GM23248 (cell line): ENCODE results near the gene FAM227B. TPM values are rescaled to one million over a fixed set of nuclear protein-coding genes. Genes with fewer than 3 reads are reported as not detected.
A peak's percentile ranks its signal among the peaks of the same experiment; 100 is the strongest.

Source experiments
- DNase-seq: peaks from one replicate; pipeline ENCODE4 v3.0.0-alpha.2; 2015
- H2AFZ ChIP-seq: fragments of 200-600 bp; sonication (generic); 2 replicates; pipeline ENCODE4 v1.6.1; 2016; ENCODE audit warnings: antibody characterized with exemption
- H3F3A ChIP-seq: fragments of 200-600 bp; sonication (generic); 2 replicates; pipeline ENCODE4 v1.6.1; 2016; ENCODE audit warnings: mild to moderate bottlenecking, antibody characterized with exemption, mixed run types; ENCODE audit not compliant: insufficient read depth
- H3K27ac ChIP-seq: fragments of 200-600 bp; sonication (generic); 2 replicates; pipeline ENCODE4 v1.5.1; 2016; ENCODE audit warnings: mild to moderate bottlenecking
- H3K27me3 ChIP-seq: fragments of 200-600 bp; sonication (generic); replicated peaks from 2 replicates; pipeline ENCODE4 v1.6.1; 2016; ENCODE audit warnings: mild to moderate bottlenecking; ENCODE audit not compliant: insufficient read depth
- H3K36me3 ChIP-seq: fragments of 200-600 bp; sonication (generic); 2 replicates; pipeline ENCODE4 v1.6.1; 2016; ENCODE audit warnings: low read depth, mild to moderate bottlenecking
- H3K4me1 ChIP-seq: fragments of 200-600 bp; sonication (generic); 2 replicates; pipeline ENCODE4 v1.6.1; 2016; ENCODE audit warnings: mild to moderate bottlenecking; ENCODE audit not compliant: insufficient read depth
- H3K4me2 ChIP-seq: fragments of 200-600 bp; sonication (generic); one replicate; pipeline ENCODE4 v1.6.1; 2016; ENCODE audit warnings: mild to moderate bottlenecking; ENCODE audit not compliant: unreplicated experiment
- H3K4me3 ChIP-seq: fragments of 200-600 bp; sonication (generic); 2 replicates; pipeline ENCODE4 v1.5.1; 2016; ENCODE audit warnings: mild to moderate bottlenecking
- H3K79me2 ChIP-seq: fragments of 200-600 bp; sonication (generic); 2 replicates; pipeline ENCODE4 v1.6.1; 2016; ENCODE audit warnings: mild to moderate bottlenecking; ENCODE audit not compliant: insufficient read depth
- H3K9ac ChIP-seq: fragments of 200-600 bp; sonication (generic); 2 replicates; pipeline ENCODE4 v1.6.1; 2016; ENCODE audit warnings: mild to moderate bottlenecking
- H3K9me2 ChIP-seq: fragments of 200-600 bp; sonication (generic); 2 replicates; pipeline ENCODE4 v1.6.1; 2016; ENCODE audit warnings: mixed run types, mild to moderate bottlenecking, moderate library complexity; ENCODE audit not compliant: insufficient read depth
- H3K9me3 ChIP-seq: fragments of 200-600 bp; sonication (generic); one replicate; pipeline ENCODE4 v1.6.1; 2017; ENCODE audit warnings: low read depth
- H4K20me1 ChIP-seq: fragments of 200-600 bp; sonication (generic); 2 replicates; pipeline ENCODE4 v1.6.0; 2016; ENCODE audit not compliant: insufficient read depth
- EZH2 ChIP-seq: fragments of 200-600 bp; sonication (generic); IDR thresholded peaks from 2 replicates; pipeline ENCODE4 v1.6.1; 2018; ENCODE audit warnings: antibody characterized with exemption, mild to moderate bottlenecking; ENCODE audit not compliant: insufficient read depth, poor library complexity, severe bottlenecking
- EZH2phosphoT487 ChIP-seq: fragments of 200-600 bp; sonication (generic); IDR thresholded peaks from 2 replicates; pipeline ENCODE4 v1.6.1; 2018; ENCODE audit warnings: antibody characterized with exemption, moderate library complexity, mild to moderate bottlenecking, low read depth; ENCODE audit not compliant: insufficient read depth
- WGBS, 2 experiments: methylation state at CpG; one replicate each; pipeline ENCODE4 v1.1.6; 2015 to 2017; ENCODE audit warnings: low lambda C conversion rate in 2 of 2, low coverage in 1 of 2; ENCODE audit errors: missing lambda C conversion rate in 2 of 2; 5-methylcytosine and 5-hydroxymethylcytosine counted together
- in situ Hi-C: fragments of 300-500 bp; cut with MboI; formaldehyde crosslinking; loops from 2 replicates; pipeline ENCODE4 v1.15.0; 2020
- polyA plus RNA-seq: library from polyadenylated mRNA; unstranded; fragments of >200 nt; fragmentation: Nextera tagmentation; extraction: Ambion mirVana; gene quantifications from 2 replicates; pipeline ENCODE4 v1.2.1, GENCODE V29; 2016
- total RNA-seq: library from RNA; depleted of rRNA; stranded (reverse); fragments of >200 nt; shearing (Covaris generic); gene quantifications from 2 replicates; pipeline ENCODE4 v1.2.3, GENCODE V29; 2014

The FAM227B gene
- total and polyA plus RNA-seq, 2 experiments from 2014 or later = 4.4 to 10.0 TPM

GRCh38 chr15:49421991-49422390 is 198.6 kb downstream of the FAM227B start:
- H3K9ac ChIP-seq = peak overlapping the region; percentile 96
- in situ Hi-C loops = loop anchor here (10.0 to 25.0 kb wide), 3 partner anchors 177 to 723 kb away; no protein-coding TSS in a partner anchor
- H3K27me3 ChIP-seq = no peaks in the 10 kb centered on the region
- H3K36me3 ChIP-seq = peaks cover 28% of the 10 kb centered on the region
- H3K9me3 ChIP-seq = no peaks in the 10 kb centered on the region
- H3F3A ChIP-seq = peaks cover 50% of the 10 kb centered on the region
- peak overlapping the region; percentile 79 for H2AFZ ChIP-seq
- peak overlapping the region; percentile 99 for H3K4me3 ChIP-seq
- no peak for TF ChIP-seq EZH2phosphoT487
- no peak for TF ChIP-seq EZH2
- H3K4me2 ChIP-seq = peak overlapping the region; percentile 100
- 36 to 52% methylated on average over 9 of the region's 9 CpGs for whole genome bisulfite sequencing, 2 experiments
- peaks cover 47% of the 10 kb centered on the region for H3K79me2 ChIP-seq
- no peaks in the 10 kb centered on the region for H3K9me2 ChIP-seq
- DNase-seq = peak; percentile 69
- no peaks in the 10 kb centered on the region for H4K20me1 ChIP-seq
- H3K27ac ChIP-seq = peak overlapping the region; percentile 80
- peaks cover 15% of the 10 kb centered on the region; the same call in 1 of the 2 replicates for H3K4me1 ChIP-seq

GRCh38 chr15:49418811-49419210 is 201.8 kb downstream of the FAM227B start:
- peaks cover 32% of the 10 kb centered on the region for H3K4me1 ChIP-seq
- peaks cover 27% of the 10 kb centered on the region for H3F3A ChIP-seq
- 0 out of 2 replicates have a peak, but pooled peaks cover 4% of the 10 kb centered on the region for H3K36me3 ChIP-seq
- WGBS, 2 experiments = 72 to 81% methylated on average over 1 of the region's 1 CpG
- no peaks in the 10 kb centered on the region for H4K20me1 ChIP-seq
- H3K79me2 ChIP-seq = peaks cover 16% of the 10 kb centered on the region
- H3K4me3 ChIP-seq = no peak overlapping the region
- H3K27me3 ChIP-seq = no peaks in the 10 kb centered on the region
- no peaks in the 10 kb centered on the region for H3K9me2 ChIP-seq
- no peak for DNase-seq
- no peaks in the 10 kb centered on the region for H3K9me3 ChIP-seq
- no peak overlapping the region for H3K4me2 ChIP-seq
- H3K9ac ChIP-seq = no peak overlapping the region
- in situ Hi-C loops = loop anchor here (25.0 kb wide), 1 partner anchor 557 kb away; no protein-coding TSS in a partner anchor
- no peak overlapping the region for H2AFZ ChIP-seq
- TF ChIP-seq EZH2 (no peak), EZH2phosphoT487 (no peak)
- H3K27ac ChIP-seq = no peak overlapping the region

GRCh38 chr15:49415638-49416037 is 205.0 kb downstream of the FAM227B start:
- Histone ChIP-seq H4K20me1 (no peaks in the 10 kb centered on the region), H3K27me3 (no peaks in the 10 kb centered on the region), H3K9me2 (no peaks in the 10 kb centered on the region), H3K4me2 (peak overlapping the region; percentile 42), H3K4me3 (no peak overlapping the region), H3K4me1 (peaks cover 16% of the 10 kb centered on the region), H3K9me3 (no peaks in the 10 kb centered on the region), H2AFZ (no peak overlapping the region), H3K36me3 (no peaks in the 10 kb centered on the region), H3K9ac (no peak overlapping the region), H3F3A (0 out of 2 replicates have a peak, but pooled peaks cover 4% of the 10 kb centered on the region), H3K27ac (no peak overlapping the region), H3K79me2 (no peaks in the 10 kb centered on the region)
- WGBS, 2 experiments = 59 to 72% methylated on average over 1 of the region's 1 CpG
- DNase-seq = peak; percentile 74
- in situ Hi-C loops = loop anchor here (25.0 kb wide), 1 partner anchor 553 kb away; no protein-coding TSS in a partner anchor
- no peak for TF ChIP-seq EZH2phosphoT487
- no peak for TF ChIP-seq EZH2

- Histone ChIP-seq H4K20me1 (no peaks in the 10 kb centered on the region), H3K4me3 (no peak overlapping the region), H3F3A (0 out of 2 replicates have a peak, but pooled peaks cover 4% of the 10 kb centered on the region), H3K79me2 (no peaks in the 10 kb centered on the region), H3K9me3 (no peaks in the 10 kb centered on the region), H3K9ac (no peak overlapping the region), H3K36me3 (no peaks in the 10 kb centered on the region), H3K4me2 (peak overlapping the region; percentile 42), H3K4me1 (peaks cover 19% of the 10 kb centered on the region), H2AFZ (no peak overlapping the region), H3K9me2 (no peaks in the 10 kb centered on the region), H3K27ac (no peak overlapping the region), H3K27me3 (no peaks in the 10 kb centered on the region)
- in situ Hi-C loops = loop anchor here (25.0 kb wide), 1 partner anchor 553 kb away; no protein-coding TSS in a partner anchor
- no peak for DNase-seq
- TF ChIP-seq EZH2 (no peak), EZH2phosphoT487 (no peak)
These were observed 205.5 kb downstream of the FAM227B start for GRCh38 chr15:49415149-49415548.
